Endothelial cell of umbilical vein (primary cell): ENCODE results near the gene PILRA. TPM values are rescaled to one million over a fixed set of nuclear protein-coding genes. Genes with fewer than 3 reads are reported as not detected.
"Not testable (repeated sequence)": the region's sequence is repeated elsewhere in the genome, so short reads cannot be mapped to it uniquely, and the experiment has no call there.

Experiments used
- BruUV-seq: library from RNA; stranded (reverse); fragments of 400-500 nt; replicated peaks from 2 replicates; lab custom pipeline; 2021; lab: Mats Ljungman, UMichigan
- CTCF ChIA-PET: fragments of 300-600, 350-600 bp; sonication (Branson Sonifier 250); formaldehyde crosslinking; loops from one replicate; lab custom pipeline; 2021; ENCODE audit warnings: antibody characterized with exemption, inconsistent platforms; lab: Charles Lee
- POLR2A ChIA-PET: fragments of 300-600, 350-600 bp; sonication (Branson Sonifier 250); formaldehyde crosslinking; loops from one replicate; lab custom pipeline; 2021; ENCODE audit warnings: antibody characterized with exemption, inconsistent platforms; lab: Charles Lee
- DNase-seq: peaks from one replicate; pipeline ENCODE4 v3.0.0-alpha.2; 2011; ENCODE audit warnings: low read depth, low spot score
- FAIRE-seq: peaks from 2 replicates; lab custom pipeline; 2011; peaks lifted over from hg19 to GRCh38; lab: Jason Lieb, UNC
- H2AFZ ChIP-seq: 2 replicates; pipeline ENCODE4 v1.6.0; 2012; ENCODE audit warnings: low read depth, low read length, control low read depth, inconsistent platforms
- H3K27ac ChIP-seq: 2 replicates; pipeline ENCODE4 v1.5.1; 2011; ENCODE audit warnings: low read depth, mild to moderate bottlenecking, control low read depth, low read length, moderate library complexity; ENCODE audit not compliant: insufficient read depth
- H3K27me3 ChIP-seq, 2 experiments: 2 replicates each; pipeline versions ENCODE4 v1.6.0 to v1.6.1; 2011; ENCODE audit warnings: low read length in 2 of 2, mixed read lengths in 1 of 2; ENCODE audit not compliant: control insufficient read depth in 2 of 2, insufficient read depth in 2 of 2
- H3K36me3 ChIP-seq, 2 experiments: 2 replicates in 1 of 2; 3 replicates in 1 of 2; pipeline ENCODE4 v1.5.1; 2011; ENCODE audit warnings: low read length in 2 of 2, mild to moderate bottlenecking in 1 of 2, moderate library complexity in 1 of 2; ENCODE audit not compliant: control insufficient read depth in 2 of 2, insufficient read depth in 2 of 2; ENCODE audit errors: extremely low read depth in 1 of 2
- H3K4me1 ChIP-seq: 3 replicates; pipeline ENCODE4 v1.5.1; 2011; ENCODE audit warnings: mild to moderate bottlenecking, low read length; ENCODE audit not compliant: control insufficient read depth, insufficient read depth; ENCODE audit errors: extremely low read depth
- H3K4me2 ChIP-seq: 2 replicates; pipeline ENCODE4 v1.6.1; 2011; ENCODE audit warnings: low read length, control low read depth, mixed read lengths; ENCODE audit not compliant: insufficient read depth
- H3K4me3 ChIP-seq, 3 experiments: fragments of 200-600 bp in 1 of 3; sonication (generic), shearing (Covaris generic) in 1 of 3; replicated peaks in 1 of 3; 2 replicates each; pipeline ENCODE4 v1.5.1; 2011 to 2016; ENCODE audit warnings: control low read depth in 3 of 3, low read length in 3 of 3, mild to moderate bottlenecking in 2 of 3, inconsistent platforms in 1 of 3, low read depth in 1 of 3, moderate library complexity in 1 of 3; ENCODE audit not compliant: insufficient read depth in 1 of 3
- H3K79me2 ChIP-seq: 2 replicates; pipeline ENCODE4 v1.6.0; 2012; ENCODE audit warnings: low read length, inconsistent platforms; ENCODE audit not compliant: control insufficient read depth, insufficient read depth
- H3K9ac ChIP-seq: replicated peaks from 2 replicates; pipeline ENCODE3; 2011; ENCODE audit warnings: low read length, control low read depth; ENCODE audit not compliant: insufficient read depth; ENCODE audit errors: extremely low read depth
- H3K9me1 ChIP-seq: replicated peaks from 3 replicates; pipeline ENCODE4 v1.6.0; 2011; ENCODE audit warnings: mild to moderate bottlenecking, low read length; ENCODE audit not compliant: control insufficient read depth, insufficient read depth; ENCODE audit errors: extremely low read depth
- H3K9me3 ChIP-seq: replicated peaks from 2 replicates; pipeline ENCODE4 v1.5.1; 2012; ENCODE audit warnings: low read length, inconsistent platforms; ENCODE audit not compliant: control insufficient read depth, insufficient read depth
- H4K20me1 ChIP-seq: replicated peaks from 2 replicates; pipeline ENCODE3; 2011; ENCODE audit warnings: mild to moderate bottlenecking, low read length; ENCODE audit not compliant: control insufficient read depth, insufficient read depth; ENCODE audit errors: extremely low read depth
- POLR2A ChIP-seq: IDR thresholded peaks from 2 replicates; pipeline ENCODE4 v1.6.1; 2012; ENCODE audit warnings: low read depth, mild to moderate bottlenecking, control low read depth, low read length
- POLR2AphosphoS5 ChIP-seq: IDR thresholded peaks from 2 replicates; pipeline ENCODE4 v1.6.1; 2012; ENCODE audit warnings: low read depth, mild to moderate bottlenecking, control low read depth, low read length, moderate library complexity; ENCODE audit not compliant: insufficient read depth
- dilution Hi-C: fragments of 300-500 bp; cut with MboI; formaldehyde crosslinking; loops from one replicate; pipeline ENCODE4 v1.15.0; 2019; ENCODE audit warnings: low sequenced_read_pairs; ENCODE audit not compliant: extremely low pct_ligation_motif_present
- intact Hi-C: fragments of 100-400 bp; cut with micrococcal nuclease; formaldehyde crosslinking; loops from one replicate; pipeline ENCODE4 v1.10.0; 2022
- polyA plus RNA-seq, 4 experiments: library from polyadenylated mRNA; depleted of rRNA in 3 of 4; stranded (reverse) in 3 of 4; unstranded in 1 of 4; fragments of >200 nt; gene quantifications; 2 replicates each; pipeline versions ENCODE4 v1.2.1 to v1.2.3, GENCODE V29; 2011 to 2012; ENCODE audit warnings: missing spikeins in 1 of 4
- total RNA-seq: library from RNA; stranded (reverse); gene quantifications from 2 replicates; pipeline ENCODE4 v1.2.3, GENCODE V29; 2021

PILRA gene
- total and polyA plus RNA-seq, 2 donors (not counting 3 experiments of a cell fraction or from before 2014, with no cell fraction given) = 0.61 to 1.3 TPM

GRCh38 chr7:100335566-100336466 lies 37.5 kb upstream of the PILRA start:
- H3K27me3 ChIP-seq, H3K36me3 ChIP-seq, H4K20me1 ChIP-seq, dilution Hi-C loops, H3K4me1 ChIP-seq, H3K9me1 ChIP-seq, H3K9me3 ChIP-seq, intact Hi-C loops: not testable (repeated sequence)
- peaks cover 15% of the 10 kb centered on the region for H3K79me2 ChIP-seq
- peak overlapping the region; percentile 68 for H3K27ac ChIP-seq
- peak overlapping the region; percentile 62 to 72 (median 62) for H3K4me3 ChIP-seq
- POLR2A ChIA-PET = interaction anchor here (0.6 kb wide), 1 partner anchor 202 kb away, joined by 3 read pairs; no protein-coding TSS in a partner anchor
- peak overlapping the region; percentile 95 for H2AFZ ChIP-seq
- peak overlapping the region; percentile 62 for H3K4me2 ChIP-seq
- BruUV-seq = TSS peak; percentile 55
- peak; percentile 81 for TF ChIP-seq POLR2AphosphoS5
- peak; percentile 89 for TF ChIP-seq POLR2A
- peak; percentile 97 for DNase-seq
- H3K9ac ChIP-seq = peak overlapping the region; percentile 61
- CTCF ChIA-PET = interaction anchor here (1.2 to 1.6 kb wide), 2 partner anchors 72 to 203 kb away, joined by 3 read pairs; no protein-coding TSS in a partner anchor
- FAIRE-seq = peak; percentile 70

GRCh38 chr7:100338083-100338696 lies 35.1 kb upstream of the PILRA start:
- H3K9me1 ChIP-seq, H3K4me1 ChIP-seq, H3K27me3 ChIP-seq, BruUV-seq, dilution Hi-C loops, H3K4me3 ChIP-seq, CTCF ChIA-PET, FAIRE-seq, intact Hi-C loops, H2AFZ ChIP-seq, H3K9me3 ChIP-seq, H3K9ac ChIP-seq, H4K20me1 ChIP-seq, POLR2A ChIA-PET, H3K36me3 ChIP-seq: not testable (repeated sequence)
- DNase-seq = peak; percentile 34
- peak overlapping the region; percentile 31 for H3K4me2 ChIP-seq
- H3K27ac ChIP-seq = peak overlapping the region; percentile 18
- H3K79me2 ChIP-seq = peaks cover 28% of the 10 kb centered on the region

DNA sequence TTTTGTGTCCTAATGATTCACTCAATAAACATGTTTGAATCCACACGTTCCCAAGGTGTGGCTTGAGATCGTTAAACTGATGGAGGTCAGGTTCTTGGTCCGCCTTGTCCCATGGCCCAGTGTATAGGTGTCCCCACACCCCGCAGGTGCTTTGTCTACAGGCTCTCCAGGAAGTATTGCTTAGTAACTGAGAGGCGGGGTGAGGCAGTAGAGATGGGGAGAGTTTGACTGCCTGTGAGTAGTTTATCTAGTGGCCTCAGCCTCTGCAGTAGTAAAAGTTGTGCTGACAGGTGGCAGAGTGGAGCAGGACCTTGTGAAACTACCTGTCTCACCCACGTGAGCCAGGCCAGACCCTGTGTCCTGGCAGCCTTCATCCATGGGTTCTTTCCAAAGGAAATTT lies 32.0 kb upstream of the PILRA start:
- H3K9me1 ChIP-seq, H3K9ac ChIP-seq, H3K36me3 ChIP-seq, H3K4me3 ChIP-seq, dilution Hi-C loops, DNase-seq, POLR2A ChIA-PET, H3K4me2 ChIP-seq, H2AFZ ChIP-seq, H3K27ac ChIP-seq, H3K4me1 ChIP-seq, H4K20me1 ChIP-seq, CTCF ChIA-PET, FAIRE-seq, H3K27me3 ChIP-seq, BruUV-seq, H3K9me3 ChIP-seq: not testable (repeated sequence)
- H3K79me2 ChIP-seq = peaks cover 27% of the 10 kb centered on the region
- intact Hi-C loops = loop anchor here (10.0 kb wide), 1 partner anchor 66 kb away; no protein-coding TSS in a partner anchor
